Activated CD4-positive, CD25-positive, alpha-beta regulatory T cell (primary cell): ENCODE measurements around the gene CFI.

Experiments
- DNase-seq, 4 experiments: peaks; one replicate each; lab custom pipeline; 2025; lab: John Stamatoyannopoulos, UW

Gene CFI

GRCh38 chr4:109801895-109802319 lies at the start of gene CFI:
Gene CFI (minus strand): TSS chr4:109801999. CDS start chr4:109801971, 28 bp downstream.
- no peak for DNase-seq

GRCh38 chr4:109850601-109851000 lies 48.8 kb upstream of the CFI start:
- DNase-seq: no peak

- DNase-seq: no peak
Measured at GRCh38 chr4:109848501-109848900, 46.7 kb upstream of the CFI start.

GRCh38 chr4:109847896-109848442 lies 46.2 kb upstream of the CFI start, which contains the start of gene LRIT3:
Gene LRIT3 (plus strand): TSS chr4:109848107. CDS start chr4:109848202, 95 bp downstream.
- DNase-seq: no peak

GRCh38 chr4:109846395-109847098 lies 44.7 kb upstream of the CFI start:
- DNase-seq: no peak

- no peak for DNase-seq
Measured at GRCh38 chr4:109836985-109837384, 35.2 kb upstream of the CFI start.

- no peak for DNase-seq
Measured at GRCh38 chr4:109833756-109834155, 32.0 kb upstream of the CFI start.

GRCh38 chr4:109827672-109828071 lies 25.9 kb upstream of the CFI start, which contains the start of gene RRH:
Gene RRH (plus strand): TSS chr4:109827972. CDS start chr4:109828028, 56 bp downstream.
- no peak for DNase-seq

- no peak for DNase-seq
Measured at GRCh38 chr4:109826719-109827118, 24.9 kb upstream of the CFI start.

GRCh38 chr4:109821185-109821584 lies 19.4 kb upstream of the CFI start:
- DNase-seq: no peak

- no peak for DNase-seq
Measured at GRCh38 chr4:109820563-109820962, 18.8 kb upstream of the CFI start.

GRCh38 chr4:109818268-109818667 lies 16.5 kb upstream of the CFI start:
- DNase-seq: no peak

- no peak for DNase-seq
Measured at GRCh38 chr4:109816894-109817293, 15.1 kb upstream of the CFI start.

GRCh38 chr4:109816082-109816442 lies 14.3 kb upstream of the CFI start:
- peak; percentile 1 to 4 (median 2) for DNase-seq

- DNase-seq: peak; percentile 62 to 72 (median 66)
Measured at GRCh38 chr4:109815151-109816081, 13.6 kb upstream of the CFI start, which contains the start of gene GAR1. Gene GAR1 (plus strand): TSS chr4:109815762. CDS start chr4:109816165, 403 bp downstream.

GRCh38 chr4:109811707-109812106 lies 9.9 kb upstream of the CFI start:
- no peak for DNase-seq

GRCh38 chr4:109810552-109811387 lies 9.0 kb upstream of the CFI start:
- DNase-seq: no peak

GRCh38 chr4:109809655-109810054 lies 7.9 kb upstream of the CFI start:
- no peak for DNase-seq

GRCh38 chr4:109803924-109804571 lies 2.2 kb upstream of the CFI start:
- no peak for DNase-seq

GRCh38 chr4:109801099-109801789 lies 555 bp downstream of the CFI start:
- DNase-seq: no peak
